Fibroblast of peridontal ligament (primary cell): Measurements from ENCODE around the gene SLC28A2.
A peak's percentile ranks its signal among the peaks of the same experiment; 100 is the strongest.
"Not testable (repeated sequence)": the region's sequence is repeated elsewhere in the genome, so short reads cannot be mapped to it uniquely, and the experiment has no call there.

Experiments
- DNase-seq: peaks from one replicate; pipeline ENCODE4 v3.0.0-alpha.2; 2010; ENCODE audit errors: extremely low read depth

SLC28A2 gene

GRCh38 chr15:45251888-45252287 lies at the start of gene SLC28A2:
TSS of gene SLC28A2 (plus strand) at chr15:45252234. CDS start at chr15:45253216, 982 bp downstream.
- no peak for DNase-seq

GRCh38 chr15:45203182-45203581 lies 48.9 kb upstream of the SLC28A2 start:
- DNase-seq: no peak

GRCh38 chr15:45205192-45205591 lies 46.8 kb upstream of the SLC28A2 start:
- DNase-seq: peak; percentile 54

GRCh38 chr15:45212493-45212892 lies 39.5 kb upstream of the SLC28A2 start:
- no peak for DNase-seq

- no peak for DNase-seq
Measured at GRCh38 chr15:45221053-45221599, 30.9 kb upstream of the SLC28A2 start.

- no peak for DNase-seq
Measured at GRCh38 chr15:45221967-45222366, 30.1 kb upstream of the SLC28A2 start.

GRCh38 chr15:45224621-45225217 lies 27.3 kb upstream of the SLC28A2 start:
- DNase-seq: no peak

GRCh38 chr15:45225506-45226273 lies 26.3 kb upstream of the SLC28A2 start:
- no peak for DNase-seq

GRCh38 chr15:45228931-45229330 lies 23.1 kb upstream of the SLC28A2 start:
- no peak for DNase-seq

- DNase-seq: no peak
Measured at GRCh38 chr15:45230245-45230965, 21.6 kb upstream of the SLC28A2 start.

- DNase-seq: no peak
Measured at GRCh38 chr15:45231132-45231531, 20.9 kb upstream of the SLC28A2 start.

- no peak for DNase-seq
Measured at GRCh38 chr15:45231864-45232562, 20.0 kb upstream of the SLC28A2 start.

- DNase-seq: no peak
Measured at GRCh38 chr15:45234562-45235235, 17.3 kb upstream of the SLC28A2 start.

- DNase-seq: not testable (repeated sequence)
Measured at GRCh38 chr15:45236806-45237205, 15.2 kb upstream of the SLC28A2 start.

GRCh38 chr15:45242289-45242688 lies 9.7 kb upstream of the SLC28A2 start:
- peak; percentile 8 for DNase-seq

GRCh38 chr15:45249125-45249780 lies 2.8 kb upstream of the SLC28A2 start:
- DNase-seq: no peak

GRCh38 chr15:45253330-45253729 lies 1.3 kb downstream of the SLC28A2 start:
- no peak for DNase-seq

GRCh38 chr15:45254405-45254804 lies 2.4 kb downstream of the SLC28A2 start:
- DNase-seq: no peak

- not testable (repeated sequence) for DNase-seq
Measured at GRCh38 chr15:45254824-45255223, 2.8 kb downstream of the SLC28A2 start.

GRCh38 chr15:45259796-45260195 lies 7.8 kb downstream of the SLC28A2 start:
- no peak for DNase-seq
